NCI-H1694 (cell line): ENCODE results near the gene ZNF532.
"Not testable (repeated sequence)": the region's sequence is repeated elsewhere in the genome, so short reads cannot be mapped to it uniquely, and the experiment has no call there.

Source experiments
- DNase-seq: peaks from one replicate; lab custom pipeline; 2025; lab: John Stamatoyannopoulos, UW

Gene ZNF532, protein sequence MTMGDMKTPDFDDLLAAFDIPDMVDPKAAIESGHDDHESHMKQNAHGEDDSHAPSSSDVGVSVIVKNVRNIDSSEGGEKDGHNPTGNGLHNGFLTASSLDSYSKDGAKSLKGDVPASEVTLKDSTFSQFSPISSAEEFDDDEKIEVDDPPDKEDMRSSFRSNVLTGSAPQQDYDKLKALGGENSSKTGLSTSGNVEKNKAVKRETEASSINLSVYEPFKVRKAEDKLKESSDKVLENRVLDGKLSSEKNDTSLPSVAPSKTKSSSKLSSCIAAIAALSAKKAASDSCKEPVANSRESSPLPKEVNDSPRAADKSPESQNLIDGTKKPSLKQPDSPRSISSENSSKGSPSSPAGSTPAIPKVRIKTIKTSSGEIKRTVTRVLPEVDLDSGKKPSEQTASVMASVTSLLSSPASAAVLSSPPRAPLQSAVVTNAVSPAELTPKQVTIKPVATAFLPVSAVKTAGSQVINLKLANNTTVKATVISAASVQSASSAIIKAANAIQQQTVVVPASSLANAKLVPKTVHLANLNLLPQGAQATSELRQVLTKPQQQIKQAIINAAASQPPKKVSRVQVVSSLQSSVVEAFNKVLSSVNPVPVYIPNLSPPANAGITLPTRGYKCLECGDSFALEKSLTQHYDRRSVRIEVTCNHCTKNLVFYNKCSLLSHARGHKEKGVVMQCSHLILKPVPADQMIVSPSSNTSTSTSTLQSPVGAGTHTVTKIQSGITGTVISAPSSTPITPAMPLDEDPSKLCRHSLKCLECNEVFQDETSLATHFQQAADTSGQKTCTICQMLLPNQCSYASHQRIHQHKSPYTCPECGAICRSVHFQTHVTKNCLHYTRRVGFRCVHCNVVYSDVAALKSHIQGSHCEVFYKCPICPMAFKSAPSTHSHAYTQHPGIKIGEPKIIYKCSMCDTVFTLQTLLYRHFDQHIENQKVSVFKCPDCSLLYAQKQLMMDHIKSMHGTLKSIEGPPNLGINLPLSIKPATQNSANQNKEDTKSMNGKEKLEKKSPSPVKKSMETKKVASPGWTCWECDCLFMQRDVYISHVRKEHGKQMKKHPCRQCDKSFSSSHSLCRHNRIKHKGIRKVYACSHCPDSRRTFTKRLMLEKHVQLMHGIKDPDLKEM (N-terminal part only)

GRCh38 chr18:58864146-58865032, at the start of gene ZNF532:
ZNF532 (plus strand) TSS chr18:58864877. CDS start in a region left out here.
- DNase-seq, result no peak

GRCh38 chr18:58819051-58819450, 45.6 kb upstream of the ZNF532 start:
- no peak for DNase-seq

DNA sequence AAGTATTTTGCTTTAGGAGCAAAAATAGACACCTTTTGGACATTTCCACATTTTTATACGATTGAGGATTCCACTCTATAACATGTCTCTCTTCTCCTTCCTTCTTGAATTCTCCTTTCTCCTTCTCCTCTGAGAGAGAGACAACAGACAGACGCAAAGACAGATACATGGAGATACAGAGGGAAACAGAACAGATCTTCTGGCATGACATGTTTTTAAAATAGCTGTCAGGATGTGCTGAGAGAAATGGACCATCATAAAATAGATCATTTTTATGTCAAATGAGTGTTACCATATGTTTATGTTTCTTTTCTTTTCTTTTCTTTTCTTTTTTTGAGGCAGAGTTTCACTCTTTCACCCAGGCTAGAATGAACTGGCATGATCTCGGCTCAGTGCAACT, 44.4 kb upstream of the ZNF532 start:
- no peak for DNase-seq

- no peak for DNase-seq
Measured at GRCh38 chr18:58822944-58823343, 41.7 kb upstream of the ZNF532 start.

DNA sequence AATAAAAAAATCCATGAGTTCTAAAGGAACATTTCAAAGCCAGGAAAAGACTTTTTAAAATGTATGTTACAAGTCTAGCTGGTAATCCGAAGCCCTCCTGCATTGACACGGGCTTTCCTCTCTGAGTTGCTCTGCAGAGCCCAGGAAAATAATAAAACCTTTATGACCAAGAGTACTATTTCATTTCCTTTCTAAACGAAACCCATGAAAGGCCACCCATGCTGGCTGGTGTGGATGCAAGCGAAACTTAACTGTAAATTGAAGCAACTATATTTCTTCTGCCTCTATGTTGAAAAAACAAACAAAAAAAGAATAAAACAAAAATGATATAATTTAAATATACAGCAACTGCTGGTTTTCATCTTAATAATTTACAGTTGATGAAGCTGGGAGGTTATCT, 41.3 kb upstream of the ZNF532 start:
- DNase-seq, result no peak

DNA sequence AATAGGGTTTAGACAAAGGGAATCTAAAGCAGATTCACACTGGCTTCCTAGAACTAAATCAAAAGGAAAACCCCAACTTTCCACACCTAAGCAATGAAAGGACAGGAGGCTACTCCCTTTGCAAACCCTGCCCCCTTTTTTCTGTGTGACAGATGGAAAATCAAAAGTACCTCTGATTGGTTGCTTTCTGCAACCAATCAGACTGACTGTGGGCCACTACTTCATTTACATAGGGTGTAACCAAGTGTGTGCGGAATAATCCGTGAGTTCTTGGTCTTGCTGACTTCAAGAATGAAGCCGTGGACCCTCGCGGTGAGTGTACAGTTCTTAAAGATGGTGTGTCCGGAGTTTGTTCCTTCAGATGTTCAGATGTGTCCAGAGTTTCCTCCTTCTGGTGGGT, 37.8 kb upstream of the ZNF532 start:
- DNase-seq, result not testable (repeated sequence)

DNA sequence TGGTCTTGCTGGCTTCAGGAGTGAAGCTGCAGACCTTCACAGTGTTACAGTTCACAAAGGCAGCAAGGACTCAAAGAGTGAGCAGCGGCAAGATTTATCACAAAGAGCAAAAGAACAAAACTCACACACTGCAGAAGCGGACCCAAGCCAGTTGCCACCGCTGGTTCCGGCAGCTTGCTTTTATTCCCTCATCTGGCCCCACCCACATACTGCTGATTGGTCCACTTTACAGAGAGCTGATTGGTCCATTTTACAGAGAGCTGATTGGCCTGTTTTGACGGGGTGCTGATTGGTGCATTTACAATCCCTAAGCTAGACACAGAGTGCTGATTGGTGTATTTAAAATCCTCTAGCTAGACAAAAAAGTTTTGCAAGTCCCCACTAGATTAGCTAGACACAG, 37.2 kb upstream of the ZNF532 start:
- DNase-seq, result no peak

GRCh38 chr18:58827886-58828285, 36.8 kb upstream of the ZNF532 start:
- DNase-seq, result no peak

- DNase-seq, result no peak
Measured at GRCh38 chr18:58828399-58829121, 36.1 kb upstream of the ZNF532 start.

GRCh38 chr18:58829263-58829662, 35.4 kb upstream of the ZNF532 start:
- DNase-seq, result no peak

- not testable (repeated sequence) for DNase-seq
Measured at GRCh38 chr18:58829886-58830285, 34.8 kb upstream of the ZNF532 start.

GRCh38 chr18:58831606-58832005, 33.1 kb upstream of the ZNF532 start:
- no peak for DNase-seq

DNA sequence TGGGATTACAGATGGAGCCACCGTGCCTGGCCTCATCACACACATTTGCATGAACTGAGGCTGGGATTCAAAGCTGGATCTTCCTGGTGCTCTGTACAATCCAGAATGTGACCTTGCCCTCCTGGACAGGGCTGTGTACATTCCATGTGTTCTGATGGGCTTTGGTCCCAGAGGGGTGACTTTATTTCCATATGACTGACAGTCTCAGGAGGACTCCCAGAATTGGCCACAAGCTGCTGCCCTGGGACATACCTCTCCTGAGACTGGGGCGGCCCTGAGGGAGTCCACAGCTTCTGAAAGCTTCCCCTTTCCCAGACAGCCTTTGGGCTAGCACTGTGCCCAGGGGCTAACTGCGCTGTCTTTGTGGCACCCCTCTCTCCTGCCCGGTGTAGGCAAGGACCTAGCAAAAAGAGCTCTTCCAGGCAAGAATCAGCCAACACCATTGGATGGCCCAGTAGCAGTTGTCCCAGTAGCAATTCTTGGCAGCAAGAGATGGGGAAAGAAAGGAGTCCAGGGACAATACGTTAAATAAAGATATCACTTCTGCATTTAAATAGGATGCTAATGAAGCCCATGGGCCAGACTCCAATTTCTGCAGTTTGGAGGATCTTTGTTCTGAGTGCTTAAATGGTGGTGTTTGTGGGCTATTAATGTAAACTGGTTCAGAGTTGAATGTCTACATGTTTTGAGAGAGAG, 26.4 kb upstream of the ZNF532 start:
- DNase-seq, result no peak

DNA sequence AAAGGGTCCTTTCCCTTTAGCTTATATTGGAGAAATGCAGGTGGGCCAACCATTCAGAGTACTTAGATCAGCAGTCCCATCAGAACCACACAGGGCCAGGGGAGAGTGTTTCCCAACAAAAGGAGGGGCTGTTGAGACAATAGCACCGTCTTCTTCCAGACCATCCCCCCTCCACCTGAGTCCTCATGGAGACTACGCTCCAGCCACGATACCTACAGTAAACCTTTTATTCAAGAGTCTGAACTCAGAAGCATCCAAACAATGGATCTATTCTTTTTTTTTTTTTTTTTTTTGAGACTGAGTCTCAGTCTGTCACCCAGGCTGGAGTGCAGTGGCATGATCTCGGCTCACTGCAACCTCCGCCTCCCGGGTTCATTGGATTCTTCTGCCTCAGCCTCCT, 25.7 kb upstream of the ZNF532 start:
- DNase-seq, result no peak

GRCh38 chr18:58842978-58843687, 21.5 kb upstream of the ZNF532 start:
- no peak for DNase-seq

GRCh38 chr18:58843688-58844035, 21.0 kb upstream of the ZNF532 start:
- DNase-seq, result no peak

GRCh38 chr18:58844871-58845270, 19.8 kb upstream of the ZNF532 start:
- no peak for DNase-seq

GRCh38 chr18:58845928-58846724, 18.6 kb upstream of the ZNF532 start:
- DNase-seq, result no peak
